ENCODE results near the gene KCTD4. TPM values are rescaled to one million over a fixed set of nuclear protein-coding genes. Genes with fewer than 3 reads are reported as not detected.

KCTD4 gene
- total RNA-seq, 6 experiments from 2014 or later: not detected

DNA sequence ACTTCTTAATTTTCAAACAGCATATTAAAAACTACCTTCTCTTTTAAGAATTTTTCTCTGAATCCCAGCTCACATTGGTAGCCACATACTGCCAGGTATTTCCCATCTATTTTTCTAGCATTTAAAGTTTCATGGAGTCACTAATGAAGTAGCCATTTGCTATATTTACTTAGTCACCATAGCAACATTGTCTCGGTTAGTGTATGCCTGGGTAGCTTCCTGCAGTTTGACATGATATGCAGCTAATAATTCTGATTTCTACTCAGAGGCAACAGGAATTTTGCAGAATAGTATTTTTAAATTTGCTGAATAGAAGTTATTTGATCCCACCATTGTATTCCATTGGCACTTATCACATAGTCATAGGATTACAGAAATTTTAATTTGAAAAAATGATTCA is 30.9 kb upstream of the KCTD4 start:
- DNase-seq (no peak), ATAC-seq (no peak)
- H3K27me3 ChIP-seq: no peaks in the 10 kb centered on the region
- no peaks in the 10 kb centered on the region for H3K9me3 ChIP-seq
- whole genome bisulfite sequencing (ENCODE audit: insufficient coverage, low coverage, low lambda C conversion rate, missing lambda C conversion rate): 33% methylated on average over 1 of the region's 1 CpG
- H3K4me3 ChIP-seq: no peak overlapping the region
- no peak overlapping the region for H3K27ac ChIP-seq
- no peak for TF ChIP-seq POLR2A (IDR thresholded peaks at IDR 0.05)
- TF ChIP-seq, protein P1, sequence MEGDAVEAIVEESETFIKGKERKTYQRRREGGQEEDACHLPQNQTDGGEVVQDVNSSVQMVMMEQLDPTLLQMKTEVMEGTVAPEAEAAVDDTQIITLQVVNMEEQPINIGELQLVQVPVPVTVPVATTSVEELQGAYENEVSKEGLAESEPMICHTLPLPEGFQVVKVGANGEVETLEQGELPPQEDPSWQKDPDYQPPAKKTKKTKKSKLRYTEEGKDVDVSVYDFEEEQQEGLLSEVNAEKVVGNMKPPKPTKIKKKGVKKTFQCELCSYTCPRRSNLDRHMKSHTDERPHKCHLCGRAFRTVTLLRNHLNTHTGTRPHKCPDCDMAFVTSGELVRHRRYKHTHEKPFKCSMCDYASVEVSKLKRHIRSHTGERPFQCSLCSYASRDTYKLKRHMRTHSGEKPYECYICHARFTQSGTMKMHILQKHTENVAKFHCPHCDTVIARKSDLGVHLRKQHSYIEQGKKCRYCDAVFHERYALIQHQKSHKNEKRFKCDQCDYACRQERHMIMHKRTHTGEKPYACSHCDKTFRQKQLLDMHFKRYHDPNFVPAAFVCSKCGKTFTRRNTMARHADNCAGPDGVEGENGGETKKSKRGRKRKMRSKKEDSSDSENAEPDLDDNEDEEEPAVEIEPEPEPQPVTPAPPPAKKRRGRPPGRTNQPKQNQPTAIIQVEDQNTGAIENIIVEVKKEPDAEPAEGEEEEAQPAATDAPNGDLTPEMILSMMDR (IDR thresholded peaks at IDR 0.05): no peak
- no peaks in the 10 kb centered on the region for H3K36me3 ChIP-seq
- intact Hi-C loops (cut with DNase I): no loop called here
- H3K4me1 ChIP-seq: no peaks in the 10 kb centered on the region

GRCh38 chr13:45231305-45231704 is 30.5 kb upstream of the KCTD4 start:
- ATAC-seq (no peak), DNase-seq (no peak)
- H3K27ac ChIP-seq: no peak overlapping the region
- no peaks in the 10 kb centered on the region for H3K27me3 ChIP-seq
- 96% methylated on average over 4 of the region's 4 CpGs for WGBS (ENCODE audit: insufficient coverage, low coverage, low lambda C conversion rate, missing lambda C conversion rate)
- no peaks in the 10 kb centered on the region for H3K4me1 ChIP-seq
- no peak overlapping the region for H3K4me3 ChIP-seq
- intact Hi-C loops (cut with DNase I): no loop called here
- H3K36me3 ChIP-seq: no peaks in the 10 kb centered on the region
- no peaks in the 10 kb centered on the region for H3K9me3 ChIP-seq
- no peak for TF ChIP-seq POLR2A (IDR thresholded peaks at IDR 0.05)
- TF ChIP-seq, protein P1 (IDR thresholded peaks at IDR 0.05): no peak

GRCh38 chr13:45229172-45229571 is 28.3 kb upstream of the KCTD4 start:
- Histone ChIP-seq H3K27ac (no peak overlapping the region), H3K9me3 (no peaks in the 10 kb centered on the region), H3K4me3 (no peak overlapping the region), H3K36me3 (no peaks in the 10 kb centered on the region), H3K4me1 (no peaks in the 10 kb centered on the region), H3K27me3 (no peaks in the 10 kb centered on the region)
- ATAC-seq (no peak), DNase-seq (no peak)
- 97% methylated on average over 3 of the region's 4 CpGs for WGBS (ENCODE audit: insufficient coverage, low coverage, low lambda C conversion rate, missing lambda C conversion rate)
- TF ChIP-seq POLR2A (IDR thresholded peaks at IDR 0.05): no peak
- TF ChIP-seq, protein P1 (IDR thresholded peaks at IDR 0.05): no peak
- intact Hi-C loops (cut with DNase I): no loop called here

GRCh38 chr13:45228002-45228401 is 27.2 kb upstream of the KCTD4 start:
- TF ChIP-seq, protein P1 (IDR thresholded peaks at IDR 0.05): no peak
- TF ChIP-seq POLR2A (IDR thresholded peaks at IDR 0.05): no peak
- no peak for ATAC-seq

GRCh38 chr13:45226024-45226423 is 25.2 kb upstream of the KCTD4 start:
- intact Hi-C loops (cut with DNase I): no loop called here
- no peaks in the 10 kb centered on the region for H3K27me3 ChIP-seq
- 78% methylated on average over 3 of the region's 3 CpGs for WGBS (ENCODE audit: insufficient coverage, low coverage, low lambda C conversion rate, missing lambda C conversion rate)
- no peak overlapping the region for H3K27ac ChIP-seq
- DNase-seq: no peak
- H3K36me3 ChIP-seq: no peaks in the 10 kb centered on the region
- no peak for TF ChIP-seq POLR2A (IDR thresholded peaks at IDR 0.05)
- TF ChIP-seq, protein P1 (IDR thresholded peaks at IDR 0.05): no peak
- ATAC-seq: no peak
- no peaks in the 10 kb centered on the region for H3K4me1 ChIP-seq
- no peak overlapping the region for H3K4me3 ChIP-seq
- no peaks in the 10 kb centered on the region for H3K9me3 ChIP-seq

More at GRCh38 chr13:45228002-45228401, 27.2 kb upstream of the KCTD4 start:
- Histone ChIP-seq H3K27me3 (no peaks in the 10 kb centered on the region), H3K4me1 (no peaks in the 10 kb centered on the region), H3K9me3 (no peaks in the 10 kb centered on the region), H3K36me3 (no peaks in the 10 kb centered on the region), H3K4me3 (no peak overlapping the region), H3K27ac (no peak overlapping the region)
- 92% methylated on average over 5 of the region's 5 CpGs for WGBS (ENCODE audit: insufficient coverage, low coverage, low lambda C conversion rate, missing lambda C conversion rate)
- intact Hi-C loops (cut with DNase I): no loop called here
- DNase-seq: no peak

Measured in right lobe of liver (tissue), 6 donors.